ENCODE measurements around the gene P2RX4.
"Not testable (repeated sequence)": the region's sequence is repeated elsewhere in the genome, so short reads cannot be mapped to it uniquely, and the experiment has no call there.

P2RX4 gene, protein sequence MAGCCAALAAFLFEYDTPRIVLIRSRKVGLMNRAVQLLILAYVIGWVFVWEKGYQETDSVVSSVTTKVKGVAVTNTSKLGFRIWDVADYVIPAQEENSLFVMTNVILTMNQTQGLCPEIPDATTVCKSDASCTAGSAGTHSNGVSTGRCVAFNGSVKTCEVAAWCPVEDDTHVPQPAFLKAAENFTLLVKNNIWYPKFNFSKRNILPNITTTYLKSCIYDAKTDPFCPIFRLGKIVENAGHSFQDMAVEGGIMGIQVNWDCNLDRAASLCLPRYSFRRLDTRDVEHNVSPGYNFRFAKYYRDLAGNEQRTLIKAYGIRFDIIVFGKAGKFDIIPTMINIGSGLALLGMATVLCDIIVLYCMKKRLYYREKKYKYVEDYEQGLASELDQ

DNA sequence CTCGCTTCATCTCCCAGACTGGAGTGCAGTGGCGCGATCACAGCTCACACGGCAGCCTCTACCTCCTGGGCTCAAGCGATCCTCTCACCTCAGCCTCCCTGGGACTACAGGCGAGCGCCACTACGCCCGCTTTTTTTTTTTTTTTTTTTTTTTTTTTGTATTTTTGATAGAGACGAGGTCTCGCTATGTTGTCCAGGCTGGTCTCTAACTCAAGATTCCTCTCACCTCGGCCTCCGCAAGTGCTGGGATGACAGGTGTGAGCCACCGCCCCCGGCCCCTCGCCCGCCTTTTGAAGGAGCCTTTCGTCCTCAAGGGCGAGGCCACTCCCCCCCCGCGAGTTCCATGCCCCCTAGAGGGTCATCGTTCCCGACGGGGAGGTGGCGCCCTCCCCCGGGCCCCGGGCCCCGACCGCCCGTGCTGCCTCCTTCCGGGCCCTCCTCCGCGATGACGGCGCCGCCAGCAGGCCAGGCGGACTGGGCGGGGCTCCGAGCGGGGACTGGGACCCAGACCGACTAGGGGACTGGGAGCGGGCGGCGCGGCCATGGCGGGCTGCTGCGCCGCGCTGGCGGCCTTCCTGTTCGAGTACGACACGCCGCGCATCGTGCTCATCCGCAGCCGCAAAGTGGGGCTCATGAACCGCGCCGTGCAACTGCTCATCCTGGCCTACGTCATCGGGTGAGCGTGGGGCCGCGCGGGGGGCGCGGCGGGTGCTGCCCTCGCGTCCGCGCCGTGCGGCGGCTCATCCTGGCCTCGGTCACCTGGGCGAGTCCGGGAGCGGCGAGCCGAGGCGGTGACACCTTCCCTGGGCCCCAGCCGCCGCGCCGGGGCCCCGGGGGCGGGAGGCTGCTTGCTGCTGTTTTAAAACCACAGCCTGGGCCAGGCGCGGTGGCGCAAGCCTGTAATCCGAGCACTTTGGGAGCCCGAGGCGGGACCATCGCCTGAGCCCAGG lies at the start of gene P2RX4:
Gene P2RX4, plus strand, starts transcription at position 506 of the 949 bp plus-strand sequence. Its CDS starts 36 bp downstream, at position 542.
- DNase-seq (ENCODE audit: low read depth) = peak; percentile 88

DNA sequence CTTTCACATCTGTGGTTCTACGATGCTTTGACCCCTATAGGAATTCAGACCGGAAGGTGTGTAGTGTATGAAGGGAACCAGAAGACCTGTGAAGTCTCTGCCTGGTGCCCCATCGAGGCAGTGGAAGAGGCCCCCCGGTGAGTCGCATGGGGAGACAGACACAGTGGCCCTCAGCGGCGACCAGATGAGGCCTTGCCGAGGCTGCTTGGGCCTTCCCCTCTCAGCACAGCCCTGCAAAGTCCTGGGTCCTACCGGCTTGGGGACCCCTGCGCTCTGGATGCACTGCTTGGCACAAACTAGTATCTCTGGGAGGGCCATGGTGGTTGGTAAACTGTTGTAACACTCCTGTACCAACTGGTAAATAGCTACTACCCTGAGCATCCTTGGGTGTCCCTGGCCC lies 47.5 kb upstream of the P2RX4 start:
- no peak for DNase-seq (ENCODE audit: low read depth)

DNA sequence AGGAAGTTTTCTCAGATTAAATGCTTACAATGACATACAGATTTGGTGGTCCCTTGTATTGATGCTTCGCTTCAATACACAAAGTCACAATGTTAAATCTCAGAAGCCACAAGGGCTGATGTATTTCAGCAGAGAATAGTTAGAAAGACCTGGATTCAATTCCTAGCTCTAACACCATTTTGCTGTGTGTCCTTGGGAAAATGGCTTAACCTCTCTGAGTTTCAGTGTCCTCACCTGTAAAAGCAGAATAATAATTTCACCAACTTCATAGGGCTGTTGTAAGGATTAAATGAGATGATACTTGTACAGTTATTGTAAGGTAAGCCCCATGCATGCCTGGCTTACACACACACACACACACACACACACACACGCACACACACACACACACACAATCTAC lies 46.9 kb upstream of the P2RX4 start:
- DNase-seq (ENCODE audit: low read depth) = no peak

DNA sequence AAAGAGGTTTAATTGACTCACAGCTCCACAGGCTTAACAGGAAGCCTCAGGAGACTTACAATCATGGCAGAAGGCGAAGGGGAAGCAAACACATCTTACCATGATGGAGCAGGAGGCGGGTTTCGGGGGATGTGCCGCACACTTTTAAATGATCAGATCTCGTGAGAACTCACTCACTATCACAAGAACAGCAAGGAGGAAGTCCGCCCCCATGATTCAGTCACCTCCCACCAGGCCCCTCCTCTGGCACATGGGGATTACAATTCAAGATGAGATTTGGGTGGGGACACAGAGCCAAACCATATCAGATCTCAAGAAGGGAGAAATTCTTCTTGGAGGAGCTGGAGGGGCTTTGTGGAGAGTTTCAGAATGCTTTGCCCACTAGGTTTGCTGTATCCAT lies 45.1 kb upstream of the P2RX4 start:
- DNase-seq (ENCODE audit: low read depth) = not testable (repeated sequence)

DNA sequence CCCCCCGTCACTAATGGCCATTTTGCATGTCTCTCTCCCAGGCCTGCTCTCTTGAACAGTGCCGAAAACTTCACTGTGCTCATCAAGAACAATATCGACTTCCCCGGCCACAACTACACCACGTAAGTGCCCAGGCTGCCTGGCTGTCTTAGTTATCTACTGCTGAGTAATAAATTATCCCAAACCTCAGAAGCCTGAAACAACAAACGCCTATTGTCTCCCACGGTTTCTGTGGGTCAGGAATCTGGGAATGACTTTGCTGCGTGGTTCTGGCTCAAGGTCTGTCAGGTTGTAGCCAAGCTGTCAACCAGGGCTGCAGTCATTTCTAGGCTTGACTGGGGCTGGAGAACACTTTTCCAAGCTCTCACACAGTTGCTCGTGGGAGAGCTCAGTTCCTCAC lies 44.6 kb upstream of the P2RX4 start:
- DNase-seq (ENCODE audit: low read depth) = no peak

DNA sequence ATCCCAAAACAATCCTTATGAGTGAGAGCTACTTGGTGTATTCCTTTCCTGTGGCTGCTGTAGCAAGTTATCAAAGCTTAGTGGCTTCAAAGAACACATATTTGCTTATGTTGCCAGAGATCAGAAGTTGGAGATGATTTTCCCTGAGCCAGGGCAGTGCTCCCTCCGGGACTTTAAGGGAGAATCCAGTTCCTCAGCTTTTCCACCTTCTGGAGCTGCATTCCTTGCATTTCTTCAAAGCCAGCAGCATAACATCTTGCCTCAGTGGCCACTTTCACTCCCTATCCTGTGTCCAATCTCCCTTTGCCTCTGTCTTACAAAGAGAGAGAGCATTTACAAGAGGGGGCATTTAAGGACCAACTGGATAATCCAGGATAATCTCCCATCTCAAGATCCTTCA lies 43.6 kb upstream of the P2RX4 start:
- DNase-seq (ENCODE audit: low read depth) = no peak

DNA sequence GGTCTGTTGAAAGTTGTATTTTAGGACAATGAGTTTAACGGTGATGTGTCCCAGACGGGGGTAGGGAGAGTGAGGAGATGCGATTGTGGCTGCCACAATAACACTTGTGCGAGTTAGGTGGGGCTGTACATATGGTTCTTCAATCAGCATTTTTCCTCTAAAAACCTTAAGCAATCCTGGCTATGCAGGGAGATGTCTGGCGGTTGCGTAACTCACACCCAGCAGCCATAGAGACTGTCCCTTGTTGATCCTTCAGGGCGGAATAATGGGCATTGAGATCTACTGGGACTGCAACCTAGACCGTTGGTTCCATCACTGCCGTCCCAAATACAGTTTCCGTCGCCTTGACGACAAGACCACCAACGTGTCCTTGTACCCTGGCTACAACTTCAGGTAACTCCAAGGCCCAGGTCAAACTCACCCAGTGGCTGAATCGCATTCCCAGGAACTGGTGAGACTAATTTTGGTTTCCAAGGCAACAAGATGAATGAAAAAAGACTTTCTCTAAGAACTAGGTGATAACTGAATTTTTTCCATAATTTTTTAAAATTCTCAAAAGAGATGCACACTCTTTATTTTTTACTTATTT lies 42.6 kb upstream of the P2RX4 start:
- DNase-seq (ENCODE audit: low read depth) = no peak

DNA sequence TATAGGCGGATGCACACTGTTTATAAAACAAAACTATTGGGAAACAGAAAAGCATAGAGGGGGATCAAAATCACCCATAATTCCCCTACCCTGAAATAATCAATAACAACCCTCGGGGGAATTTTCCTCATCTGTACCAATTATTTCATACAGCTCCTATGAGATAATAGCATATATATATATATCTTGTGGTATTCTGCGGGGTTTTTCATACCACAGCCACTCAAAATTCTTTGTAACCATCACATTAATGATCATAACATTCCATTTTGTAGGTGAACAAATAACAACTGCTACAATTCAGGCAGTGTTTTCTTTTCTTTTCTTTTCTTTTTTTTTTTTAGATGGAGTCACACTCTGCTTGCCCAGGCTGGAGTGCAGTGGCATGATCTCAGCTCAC lies 42.0 kb upstream of the P2RX4 start:
- DNase-seq (ENCODE audit: low read depth) = no peak

DNA sequence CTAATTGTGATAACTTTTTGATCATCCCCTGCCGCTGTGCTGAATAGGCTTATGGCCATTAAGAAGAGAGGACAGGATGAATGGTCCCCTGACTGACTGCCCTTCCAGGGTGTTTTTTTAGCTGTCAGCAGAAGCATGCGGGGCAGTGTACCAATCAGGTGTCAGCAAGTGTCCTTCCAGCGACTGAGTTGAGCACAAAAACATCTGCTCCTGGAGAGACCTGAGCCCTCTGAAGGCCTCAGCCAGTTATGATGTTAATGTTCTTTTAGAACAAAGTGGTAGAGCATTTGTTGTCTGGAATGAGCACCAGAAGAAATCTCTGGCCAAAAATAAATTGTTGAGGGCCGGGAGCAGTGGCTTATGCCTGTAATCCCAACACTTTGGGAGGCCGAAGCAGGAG lies 39.8 kb upstream of the P2RX4 start:
- DNase-seq (ENCODE audit: low read depth) = no peak

DNA sequence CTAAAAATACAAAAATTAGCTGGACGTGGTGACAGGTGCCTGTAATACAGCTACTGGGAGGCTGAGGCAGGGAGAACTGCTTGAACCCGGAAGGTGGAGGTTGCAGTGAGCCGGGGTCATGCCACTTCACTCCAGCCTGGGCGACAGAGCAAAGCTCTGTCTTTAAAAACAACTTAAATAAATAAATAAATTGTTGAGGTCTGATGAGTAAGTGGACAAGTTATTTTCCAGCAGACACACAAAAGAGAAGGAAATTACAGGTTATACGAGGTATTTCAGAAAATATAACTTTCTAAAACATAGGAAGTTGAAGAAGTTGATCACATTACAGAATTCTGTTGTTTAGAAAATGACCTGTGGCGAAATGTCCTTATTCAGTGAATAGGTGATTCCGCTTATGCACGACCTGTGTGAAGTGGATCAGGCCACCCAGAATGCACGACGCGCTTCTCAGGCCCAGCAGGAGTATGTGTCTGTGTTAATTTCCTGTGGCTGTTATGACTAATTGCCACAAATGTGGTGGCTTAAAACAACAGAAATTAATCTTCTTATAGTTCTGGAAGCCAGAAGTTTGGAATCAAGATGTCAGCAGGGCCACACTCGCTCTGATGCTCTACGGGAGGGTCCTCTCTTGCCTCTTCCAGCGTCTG lies 39.2 kb upstream of the P2RX4 start:
- no peak for DNase-seq (ENCODE audit: low read depth)

DNA sequence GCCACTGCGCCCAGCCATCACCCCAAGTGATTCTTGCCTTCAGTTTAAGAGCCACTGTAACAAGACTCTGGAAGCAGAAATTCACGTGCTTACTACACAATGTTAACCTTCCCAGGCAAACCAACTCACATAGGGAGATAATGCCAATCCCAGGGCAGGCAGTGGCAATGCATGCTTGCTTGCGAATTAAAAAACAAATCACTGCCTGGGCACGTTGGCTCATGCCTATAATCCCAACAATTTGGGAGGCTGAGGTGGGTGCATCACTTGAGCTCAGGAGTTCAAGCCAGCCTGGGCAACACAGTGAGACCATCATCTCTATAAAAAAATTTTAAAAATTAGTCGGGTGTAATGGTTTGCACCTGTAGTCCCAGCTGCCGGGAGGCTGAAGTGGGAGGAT lies 37.8 kb upstream of the P2RX4 start:
- no peak for DNase-seq (ENCODE audit: low read depth)

DNA sequence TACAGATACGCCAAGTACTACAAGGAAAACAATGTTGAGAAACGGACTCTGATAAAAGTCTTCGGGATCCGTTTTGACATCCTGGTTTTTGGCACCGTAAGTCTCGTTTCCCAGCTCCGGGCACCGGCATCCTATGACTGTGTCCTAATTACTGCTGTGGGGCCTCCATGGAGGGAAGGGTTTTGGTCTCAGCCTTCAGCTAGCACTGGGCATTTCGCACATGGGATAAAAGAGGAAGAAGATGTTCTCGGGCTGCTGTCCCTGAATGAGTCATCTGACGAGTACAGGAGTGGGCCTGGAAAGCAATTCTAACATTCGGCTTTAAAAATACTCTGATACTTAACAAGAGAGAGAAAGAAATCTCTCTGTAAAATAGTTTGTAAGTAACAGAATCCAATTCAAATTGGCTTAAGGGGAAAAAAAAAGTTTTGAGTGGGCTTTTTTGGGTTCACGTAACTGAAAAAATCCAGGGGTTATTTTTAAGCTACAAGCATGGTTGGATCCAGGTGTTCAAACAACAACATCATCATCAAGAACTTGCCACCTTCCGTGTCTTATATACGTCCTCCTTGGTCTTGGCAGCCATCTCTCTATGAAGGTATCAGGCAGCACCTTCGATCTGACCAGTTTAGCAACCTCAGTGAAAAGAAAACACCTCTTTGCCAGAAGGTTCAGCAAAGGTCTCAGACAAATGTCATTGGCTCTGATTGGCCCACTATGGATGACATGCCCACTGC lies 34.4 kb upstream of the P2RX4 start:
- no peak for DNase-seq (ENCODE audit: low read depth)

DNA sequence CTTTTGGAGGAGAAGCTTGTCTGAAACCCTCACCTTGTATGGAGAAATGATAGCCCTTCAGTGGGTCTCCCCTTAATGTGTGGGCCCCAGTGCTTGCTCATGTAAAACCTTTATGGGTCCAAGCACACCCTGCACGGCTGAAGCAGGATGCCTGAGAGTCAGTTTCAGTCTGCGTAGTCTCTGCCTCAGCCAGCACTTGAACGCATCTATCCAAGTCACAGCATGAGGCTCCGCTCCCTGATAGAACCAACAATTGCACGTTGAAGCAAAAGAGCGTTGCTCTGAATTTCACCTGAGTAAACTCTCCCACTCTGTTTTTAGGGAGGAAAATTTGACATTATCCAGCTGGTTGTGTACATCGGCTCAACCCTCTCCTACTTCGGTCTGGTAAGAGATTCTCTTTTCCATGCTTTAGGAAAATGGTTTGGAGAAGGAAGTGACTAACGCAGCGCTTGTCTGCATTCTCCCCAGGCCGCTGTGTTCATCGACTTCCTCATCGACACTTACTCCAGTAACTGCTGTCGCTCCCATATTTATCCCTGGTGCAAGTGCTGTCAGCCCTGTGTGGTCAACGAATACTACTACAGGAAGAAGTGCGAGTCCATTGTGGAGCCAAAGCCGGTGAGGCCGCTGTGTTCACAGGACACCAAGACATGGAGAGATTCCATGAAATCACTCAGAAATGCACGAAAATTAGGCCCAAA lies 33.0 kb upstream of the P2RX4 start:
- DNase-seq (ENCODE audit: low read depth) = no peak

DNA sequence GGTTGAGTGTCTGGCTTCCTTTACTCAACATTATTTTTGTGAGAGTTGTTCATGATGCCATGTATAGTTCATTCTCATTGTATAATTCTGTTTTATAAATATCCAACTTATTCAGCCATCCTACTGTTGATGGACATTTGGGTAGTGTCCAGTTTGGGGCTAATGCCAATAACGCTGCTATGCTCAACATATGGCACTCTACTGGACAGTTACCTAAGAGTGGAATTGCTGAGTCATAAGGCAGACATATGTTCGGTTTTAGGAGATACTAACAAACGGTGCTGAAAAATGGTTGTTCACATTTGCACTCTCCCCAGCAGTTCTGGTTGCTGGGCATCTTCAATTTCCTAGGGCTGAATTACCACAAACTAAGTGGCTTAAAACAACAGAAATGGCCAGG lies 28.7 kb upstream of the P2RX4 start:
- DNase-seq (ENCODE audit: low read depth) = no peak

DNA sequence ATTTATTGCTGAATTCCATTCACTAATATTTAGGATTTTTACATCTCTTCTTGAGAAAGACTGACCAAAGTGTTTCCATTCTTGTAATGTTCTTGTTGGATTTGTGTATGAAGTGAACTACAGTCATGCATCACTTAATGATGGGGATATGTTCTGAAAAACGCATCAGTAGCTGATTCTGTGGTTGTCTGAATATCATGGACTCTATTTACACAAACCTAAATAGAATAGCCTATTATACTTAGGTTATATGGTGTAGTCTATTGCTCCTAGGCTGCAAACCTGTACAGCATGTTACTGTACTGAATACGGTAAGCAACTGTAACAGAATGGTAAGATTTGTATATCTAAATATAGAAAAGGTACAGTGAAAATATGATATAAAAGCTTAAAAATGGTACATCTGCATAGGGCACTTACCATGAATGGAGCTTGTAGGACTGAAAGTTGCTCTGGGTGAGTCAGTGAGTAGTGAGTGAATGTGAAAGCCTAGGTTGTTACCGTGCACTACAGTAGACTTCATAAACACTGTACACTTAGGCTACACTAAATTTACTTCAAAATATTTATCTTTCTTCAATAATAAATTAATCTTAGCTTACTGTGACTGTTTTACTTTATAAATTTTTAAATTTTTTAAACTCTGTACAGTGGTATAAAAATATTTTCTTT lies 27.6 kb upstream of the P2RX4 start:
- DNase-seq (ENCODE audit: low read depth) = no peak

DNA sequence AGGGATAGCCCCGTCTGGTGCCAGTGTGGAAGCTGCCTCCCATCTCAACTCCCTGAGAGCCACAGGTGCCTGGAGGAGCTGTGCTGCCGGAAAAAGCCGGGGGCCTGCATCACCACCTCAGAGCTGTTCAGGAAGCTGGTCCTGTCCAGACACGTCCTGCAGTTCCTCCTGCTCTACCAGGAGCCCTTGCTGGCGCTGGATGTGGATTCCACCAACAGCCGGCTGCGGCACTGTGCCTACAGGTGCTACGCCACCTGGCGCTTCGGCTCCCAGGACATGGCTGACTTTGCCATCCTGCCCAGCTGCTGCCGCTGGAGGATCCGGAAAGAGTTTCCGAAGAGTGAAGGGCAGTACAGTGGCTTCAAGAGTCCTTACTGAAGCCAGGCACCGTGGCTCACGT lies 25.5 kb upstream of the P2RX4 start:
- DNase-seq (ENCODE audit: low read depth) = no peak

DNA sequence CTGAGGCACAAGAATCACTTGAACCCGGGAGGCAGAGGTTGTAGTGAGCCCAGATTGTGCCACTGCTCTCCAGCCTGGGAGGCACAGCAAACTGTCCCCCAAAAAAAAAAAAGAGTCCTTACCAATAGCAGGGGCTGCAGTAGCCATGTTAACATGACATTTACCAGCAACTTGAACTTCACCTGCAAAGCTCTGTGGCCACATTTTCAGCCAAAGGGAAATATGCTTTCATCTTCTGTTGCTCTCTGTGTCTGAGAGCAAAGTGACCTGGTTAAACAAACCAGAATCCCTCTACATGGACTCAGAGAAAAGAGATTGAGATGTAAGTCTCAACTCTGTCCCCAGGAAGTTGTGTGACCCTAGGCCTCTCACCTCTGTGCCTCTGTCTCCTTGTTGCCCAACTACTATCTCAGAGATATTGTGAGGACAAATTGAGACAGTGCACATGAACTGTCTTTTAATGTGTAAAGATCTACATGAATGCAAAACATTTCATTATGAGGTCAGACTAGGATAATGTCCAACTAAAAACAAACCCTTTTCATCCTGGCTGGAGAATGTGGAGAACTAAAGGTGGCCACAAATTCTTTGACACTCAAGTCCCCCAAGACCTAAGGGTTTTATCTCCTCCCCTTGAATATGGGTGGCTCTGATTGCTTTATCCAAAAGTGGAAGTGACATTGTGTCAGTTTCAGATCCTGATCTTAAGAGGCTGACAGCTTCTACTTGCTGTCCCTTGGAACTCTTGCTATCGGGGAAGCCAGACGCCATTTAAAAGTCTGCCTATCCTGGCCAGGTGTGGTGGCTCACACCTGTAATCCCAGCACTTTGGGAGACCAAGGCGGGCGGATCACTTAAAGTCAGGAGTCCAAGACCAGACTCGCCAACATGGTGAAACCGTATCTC lies 24.7 kb upstream of the P2RX4 start:
- DNase-seq (ENCODE audit: low read depth) = no peak

DNA sequence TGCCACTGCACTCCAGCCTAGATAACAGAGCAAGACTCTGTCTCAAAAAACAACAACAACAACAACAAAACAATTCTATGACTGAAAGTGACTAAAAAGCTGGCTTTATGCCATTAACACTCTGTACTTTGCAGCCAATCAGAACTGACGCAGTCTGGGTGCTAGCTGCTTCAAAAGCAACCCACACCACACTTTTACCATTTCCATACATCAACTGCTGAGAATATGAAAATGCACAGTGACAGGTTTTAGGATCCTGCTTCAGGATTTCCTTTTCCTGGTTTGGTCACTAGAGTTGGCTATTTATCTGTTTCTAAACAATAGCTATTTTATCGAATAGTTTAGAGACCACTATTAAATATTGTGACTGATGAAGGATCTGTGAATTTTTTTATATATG lies 23.1 kb upstream of the P2RX4 start:
- no peak for DNase-seq (ENCODE audit: low read depth)

DNA sequence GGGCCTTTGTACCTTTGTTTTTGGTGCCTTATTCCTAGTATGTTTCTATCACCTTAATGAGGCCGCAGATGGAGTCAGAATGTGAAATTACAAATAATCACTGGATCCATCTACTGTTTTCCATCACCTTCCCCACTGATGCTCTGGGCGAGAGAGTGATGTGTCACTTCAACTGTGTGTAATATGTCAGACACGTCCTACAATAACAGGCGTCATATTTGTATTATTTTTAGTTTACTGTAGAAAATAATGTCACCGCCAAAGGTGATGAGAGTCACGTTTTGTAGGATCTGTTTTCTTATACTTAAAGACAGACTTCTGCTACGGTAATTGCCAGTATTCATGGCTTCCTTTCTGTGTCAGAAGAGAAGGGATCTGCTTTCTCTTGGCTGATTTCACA lies 22.4 kb upstream of the P2RX4 start:
- no peak for DNase-seq (ENCODE audit: low read depth)

All from activated T-cell treated with anti-CD3 and anti-CD28 coated beads for 48 hours (primary cell).